GM12874 (cell line): ENCODE measurements around the gene KIAA0825.

Experiments
- CTCF ChIP-seq: IDR thresholded peaks from 2 replicates; pipeline ENCODE4 v1.5.1; 2011; ENCODE audit warnings: low read depth, mild to moderate bottlenecking, control low read depth, low read length, moderate library complexity; ENCODE audit not compliant: insufficient read depth

Gene KIAA0825

GRCh38 chr5:94385767-94386166 is 232.6 kb downstream of the KIAA0825 start:
- no peak for TF ChIP-seq CTCF

GRCh38 chr5:94378062-94378461 is 240.3 kb downstream of the KIAA0825 start:
- no peak for TF ChIP-seq CTCF

GRCh38 chr5:94376672-94377345 is 241.6 kb downstream of the KIAA0825 start:
- no peak for TF ChIP-seq CTCF

GRCh38 chr5:94375801-94376200 is 242.6 kb downstream of the KIAA0825 start:
- no peak for TF ChIP-seq CTCF

GRCh38 chr5:94374336-94374735 is 244.1 kb downstream of the KIAA0825 start:
- TF ChIP-seq CTCF = no peak

GRCh38 chr5:94367900-94368299 is 250.5 kb downstream of the KIAA0825 start:
- no peak for TF ChIP-seq CTCF

GRCh38 chr5:94366811-94367210 is 251.6 kb downstream of the KIAA0825 start:
- no peak for TF ChIP-seq CTCF
